HG02870 (cell line): ENCODE data around the gene GPR31.
A peak's percentile ranks its signal among the peaks of the same experiment; 100 is the strongest.

Experiments used
- ATAC-seq: cut with Tn5 transposase; IDR thresholded peaks from one replicate; pipeline ENCODE4 v1.9.1; 2021; ENCODE audit warnings: mild to moderate bottlenecking, moderate library complexity; ENCODE audit not compliant: unreplicated experiment

GPR31 gene

DNA sequence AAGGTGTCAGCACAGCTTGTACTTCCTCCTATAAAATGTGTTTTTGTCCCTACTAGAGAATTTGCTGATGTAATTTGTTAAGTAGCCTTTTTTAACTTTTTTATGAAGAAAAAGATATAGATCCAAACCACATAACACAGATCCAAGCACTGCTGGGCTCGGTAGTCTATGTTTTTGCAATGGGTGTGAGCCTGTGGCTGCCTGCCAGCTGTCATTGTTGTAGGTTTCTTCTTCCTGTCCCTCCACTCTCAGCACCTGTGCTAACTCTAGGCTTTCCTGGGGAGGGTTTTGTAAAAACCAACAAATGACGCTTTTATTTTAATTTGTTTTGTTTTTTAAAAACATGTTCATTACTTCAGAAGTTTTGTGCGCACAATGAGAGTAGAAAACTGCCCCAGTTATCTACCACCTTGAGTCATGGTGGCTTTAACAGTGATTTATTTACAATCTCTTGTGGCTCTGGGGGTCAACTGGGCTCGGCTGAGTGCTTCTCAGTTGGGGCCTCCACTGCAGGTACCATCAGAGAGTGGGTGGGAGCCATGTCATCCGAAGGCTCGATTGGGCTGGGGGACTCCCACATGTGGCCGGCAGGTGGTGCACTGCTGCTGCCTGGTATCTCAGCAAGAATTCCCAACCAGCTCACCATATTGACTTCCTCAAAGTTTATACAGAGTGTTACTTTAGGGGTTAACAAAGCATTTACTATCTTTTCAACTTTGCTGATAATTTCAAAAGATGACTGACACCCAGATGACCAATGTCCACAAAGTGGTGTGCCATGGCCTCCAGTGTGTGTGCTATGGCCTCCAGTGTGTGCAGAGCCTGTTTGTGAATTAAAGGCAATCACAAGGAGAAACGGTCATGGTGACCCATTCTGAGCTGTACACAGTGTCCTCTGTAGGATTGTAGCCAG, 37.9 kb downstream of the GPR31 start:
- peak; percentile 27 for ATAC-seq

GRCh38 chr6:167118839-167119238, 38.9 kb downstream of the GPR31 start:
- ATAC-seq = no peak

DNA sequence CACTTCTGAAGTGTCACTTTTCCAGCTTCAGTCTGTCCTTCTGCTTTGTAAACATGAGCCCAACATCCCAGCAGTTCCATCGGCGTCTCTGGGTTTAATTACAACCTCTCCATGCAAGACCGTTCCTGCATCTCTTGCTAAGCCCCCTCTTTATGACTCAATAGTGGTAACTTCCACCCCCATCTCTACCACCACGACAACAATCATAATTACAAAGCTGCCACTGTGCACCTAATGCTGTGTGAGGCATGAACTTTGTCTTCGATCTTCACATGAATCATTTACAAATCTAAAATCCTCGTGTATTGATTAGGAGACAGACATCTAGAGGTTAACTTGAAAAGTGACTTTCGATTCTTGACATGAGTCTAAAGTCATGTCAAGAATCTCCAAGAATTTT, 39.8 kb downstream of the GPR31 start:
- no peak for ATAC-seq

GRCh38 chr6:167116838-167117228, 40.9 kb downstream of the GPR31 start:
- ATAC-seq = no peak

- ATAC-seq = no peak
Measured at GRCh38 chr6:167116109-167116837, 41.5 kb downstream of the GPR31 start.

- no peak for ATAC-seq
Measured at GRCh38 chr6:167115054-167115453, 42.7 kb downstream of the GPR31 start.

- peak; percentile 91 for ATAC-seq
Measured at GRCh38 chr6:167113935-167114910, 43.6 kb downstream of the GPR31 start.

GRCh38 chr6:167113047-167113754, 44.6 kb downstream of the GPR31 start:
- peak; percentile 39 for ATAC-seq

DNA sequence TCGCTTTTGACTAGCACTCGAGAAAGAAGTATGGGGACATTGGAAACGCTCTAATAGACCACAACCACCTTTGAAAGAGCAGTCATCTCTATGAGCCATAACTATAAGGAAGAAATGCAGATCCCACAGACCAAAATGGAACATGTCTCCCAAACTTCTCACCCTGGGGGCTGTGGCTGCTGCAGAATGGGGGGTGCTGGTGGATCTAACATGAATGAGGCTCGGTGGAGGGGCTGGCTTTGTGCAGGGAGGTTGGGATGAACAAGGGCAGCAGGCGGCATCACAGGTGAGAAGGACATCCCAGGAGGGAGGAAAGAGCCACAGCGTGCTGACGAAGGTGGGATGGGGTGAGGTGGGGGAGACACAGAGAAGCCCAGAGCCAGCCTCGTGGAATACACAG, 45.4 kb downstream of the GPR31 start:
- no peak for ATAC-seq

GRCh38 chr6:167111597-167111996, 46.2 kb downstream of the GPR31 start:
- no peak for ATAC-seq

DNA sequence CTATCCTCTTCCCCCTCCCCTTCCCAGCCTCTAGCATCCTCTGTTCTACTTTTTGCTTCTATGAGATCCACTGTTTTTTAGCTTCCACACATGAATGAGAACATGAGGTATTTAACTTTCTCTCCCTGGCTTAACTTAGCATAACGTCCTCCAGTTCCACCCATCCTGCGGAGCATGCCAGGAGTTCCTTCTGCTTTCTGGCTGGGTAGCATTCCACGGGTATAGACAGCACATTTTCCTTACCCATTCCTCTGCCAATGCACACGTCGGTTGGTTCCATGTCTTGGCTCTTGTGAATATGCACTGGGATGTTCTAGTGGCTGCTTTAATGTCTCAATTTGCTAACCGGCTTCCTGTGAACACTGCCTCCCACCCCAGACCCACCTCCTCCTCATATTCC, 48.1 kb downstream of the GPR31 start:
- ATAC-seq = no peak

DNA sequence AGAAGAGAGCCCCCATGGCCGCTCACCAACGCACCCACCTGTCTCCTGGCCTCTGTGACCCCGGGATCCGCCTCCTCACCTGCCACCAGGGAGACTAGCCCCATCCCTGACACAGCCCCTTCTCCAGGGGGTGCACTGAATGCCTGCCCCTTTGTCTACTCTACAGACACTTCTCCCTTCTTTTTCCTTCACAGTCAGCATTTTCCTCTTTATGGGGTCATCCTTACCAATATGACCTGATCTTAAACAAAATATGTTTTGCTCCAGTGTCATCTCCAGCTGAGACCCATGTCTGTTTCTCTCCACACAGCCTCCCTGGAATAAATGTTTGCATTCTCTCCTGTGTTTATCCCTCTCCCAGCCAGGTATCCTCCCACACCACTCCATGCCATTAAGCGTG, 49.5 kb downstream of the GPR31 start:
- no peak for ATAC-seq

DNA sequence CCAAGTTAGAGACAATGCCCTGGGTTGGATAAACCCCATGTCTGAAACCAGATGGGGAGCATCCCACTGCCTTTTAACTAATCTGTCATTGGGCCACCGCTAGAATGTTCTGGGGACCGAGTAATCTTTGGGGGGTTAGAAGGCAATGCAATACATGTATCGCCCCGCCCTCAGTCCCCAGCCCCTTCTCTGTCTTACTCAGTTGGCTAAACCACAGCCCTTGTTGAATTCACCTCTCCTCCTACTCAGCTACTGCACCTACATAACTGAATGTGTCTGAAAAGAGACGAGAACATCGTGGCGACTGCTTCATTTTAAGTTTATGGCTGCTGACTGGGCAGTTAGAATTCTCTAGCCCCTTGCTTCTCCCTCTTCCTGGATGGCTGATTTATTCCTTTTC, 50.0 kb downstream of the GPR31 start:
- ATAC-seq = no peak

DNA sequence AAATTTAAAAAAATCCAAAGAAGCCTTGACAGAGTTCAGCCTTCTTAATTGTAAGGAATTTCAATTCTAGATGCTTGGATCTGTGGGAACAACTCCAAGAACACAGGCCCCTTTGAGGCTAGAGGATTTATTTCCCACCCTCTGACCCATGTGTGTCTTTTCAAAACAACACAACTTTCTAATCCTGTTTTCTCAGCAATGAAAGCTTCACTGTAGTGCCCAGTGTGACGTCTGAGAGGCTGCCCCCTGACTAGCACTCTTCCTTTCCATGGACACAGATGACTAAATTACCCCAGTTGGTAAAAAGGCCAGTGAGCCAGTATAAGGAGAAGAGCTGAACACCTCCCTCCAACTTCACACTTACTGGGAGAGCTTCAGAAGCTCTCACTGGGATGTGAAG, 51.4 kb downstream of the GPR31 start:
- no peak for ATAC-seq
